Dendritic cell treated with granulocyte-macrophage colony-stimulating factor and Interleukin-4, amounts not matched to agents 40 ng/mL and 50 ng/mL, for 4 days (primary cell): ENCODE measurements around the gene ERRFI1.
"Not testable (repeated sequence)": the region's sequence is repeated elsewhere in the genome, so short reads cannot be mapped to it uniquely, and the experiment has no call there.

Experiments
- H3K27ac Mint-ChIP-seq: one replicate; pipeline ENCODE4 v1.8.0; 2022; ENCODE audit warnings: mild to moderate bottlenecking, mixed read lengths
- H3K27me3 Mint-ChIP-seq: one replicate; pipeline ENCODE4 v1.8.0; 2022; ENCODE audit warnings: mild to moderate bottlenecking, mixed read lengths
- H3K36me3 Mint-ChIP-seq: one replicate; pipeline ENCODE4 v1.8.0; 2022; ENCODE audit warnings: low read depth, mixed read lengths
- H3K4me1 Mint-ChIP-seq: one replicate; pipeline ENCODE4 v1.8.0; 2022; ENCODE audit warnings: low read depth, mixed read lengths
- H3K4me3 Mint-ChIP-seq: one replicate; pipeline ENCODE4 v1.8.0; 2022; ENCODE audit warnings: mild to moderate bottlenecking, moderate library complexity, mixed read lengths
- H3K9me3 Mint-ChIP-seq: one replicate; pipeline ENCODE4 v1.8.0; 2022; ENCODE audit warnings: mixed read lengths
- intact Hi-C: fragments of 100-400 bp; cut with micrococcal nuclease; formaldehyde crosslinking; loops from one replicate; pipeline ENCODE4 v1.15.0; 2022

Gene ERRFI1

DNA sequence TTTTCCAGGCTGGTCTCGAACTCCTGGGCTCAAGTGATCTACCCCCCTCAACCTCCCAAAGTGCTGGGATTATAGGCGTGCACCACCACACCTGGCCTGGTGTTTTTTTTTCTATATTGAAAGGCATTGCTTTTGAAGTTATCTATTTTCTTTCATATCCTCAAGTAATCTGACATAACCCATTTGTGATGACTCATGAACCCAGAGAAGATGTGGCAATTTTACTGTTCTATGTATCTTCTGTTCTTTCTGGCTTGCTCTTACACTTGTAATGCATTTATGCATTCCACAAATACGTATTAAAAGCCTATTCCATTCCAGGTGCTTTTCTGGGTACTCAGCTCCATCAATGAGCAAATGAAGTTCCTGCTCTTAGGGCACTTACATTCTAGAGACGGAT lies 29.9 kb upstream of the ERRFI1 start:
- Mint-ChIP-seq H3K4me1 (no peaks in the 10 kb centered on the region), H3K9me3 (no peaks in the 10 kb centered on the region), H3K36me3 (no peaks in the 10 kb centered on the region), H3K27ac (no peak overlapping the region), H3K27me3 (peaks cover 8% of the 10 kb centered on the region), H3K4me3 (no peak overlapping the region)
- intact Hi-C loops, result no loop called here

DNA sequence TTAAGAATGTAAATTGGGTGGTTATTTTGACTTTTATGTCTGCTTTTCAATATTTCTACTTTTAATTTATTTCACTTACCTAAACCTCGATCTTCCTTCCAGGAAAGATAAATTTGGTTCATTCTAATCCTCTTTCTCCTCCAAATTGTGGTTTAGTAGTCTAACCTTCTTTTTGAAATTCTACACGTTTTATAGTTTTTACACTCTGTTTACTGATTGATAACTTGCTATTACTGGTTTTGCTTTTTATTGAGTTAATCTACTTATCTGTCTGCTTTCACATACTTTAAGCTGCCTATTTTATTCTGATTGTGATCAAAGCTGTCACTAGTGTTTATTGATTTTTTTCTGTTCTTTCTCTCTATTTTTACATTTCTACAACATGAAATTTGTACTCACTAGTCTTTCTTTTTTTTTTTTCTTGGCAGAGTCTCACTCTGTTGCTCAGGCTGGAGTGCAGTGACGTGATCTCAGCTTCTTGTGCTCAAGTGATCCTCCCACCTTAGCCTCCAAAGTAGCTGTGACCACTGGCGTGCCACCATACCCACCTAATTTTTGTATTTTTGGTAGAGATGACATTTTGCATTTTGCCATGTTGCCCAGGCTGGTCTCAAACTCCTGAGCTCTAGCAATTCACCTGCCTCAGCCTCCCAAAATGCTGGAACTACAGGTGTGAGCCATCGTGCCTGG lies 27.9 kb upstream of the ERRFI1 start:
- H3K9me3 Mint-ChIP-seq, result no peaks in the 10 kb centered on the region
- no peak overlapping the region for H3K4me3 Mint-ChIP-seq
- H3K36me3 Mint-ChIP-seq, result no peaks in the 10 kb centered on the region
- intact Hi-C loops, result no loop called here
- no peaks in the 10 kb centered on the region for H3K4me1 Mint-ChIP-seq
- no peak overlapping the region for H3K27ac Mint-ChIP-seq
- H3K27me3 Mint-ChIP-seq, result peaks cover 8% of the 10 kb centered on the region

DNA sequence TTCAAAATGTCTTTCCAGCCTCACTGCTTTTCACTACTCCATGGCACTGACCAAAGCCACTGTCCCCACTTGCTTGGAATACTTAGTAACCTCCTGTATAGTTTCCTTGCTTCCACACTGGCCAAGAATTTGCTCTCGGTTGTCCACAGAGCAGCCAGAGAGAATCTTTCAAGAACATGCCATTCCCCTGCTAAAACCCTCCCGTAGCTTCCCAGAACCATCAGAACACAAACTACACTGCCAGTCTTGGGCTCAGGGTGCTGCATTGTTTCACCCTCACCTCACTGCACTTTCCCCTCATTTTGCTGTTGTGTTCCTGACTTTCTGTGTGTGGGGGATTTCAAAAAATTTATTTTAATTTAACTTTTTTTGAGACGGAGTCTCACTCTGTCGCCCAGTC lies 25.5 kb upstream of the ERRFI1 start:
- Mint-ChIP-seq H3K27ac (no peak overlapping the region), H3K4me1 (peaks cover 13% of the 10 kb centered on the region), H3K9me3 (no peaks in the 10 kb centered on the region), H3K27me3 (peaks cover 7% of the 10 kb centered on the region), H3K36me3 (no peaks in the 10 kb centered on the region), H3K4me3 (no peak overlapping the region)
- intact Hi-C loops, result no loop called here

DNA sequence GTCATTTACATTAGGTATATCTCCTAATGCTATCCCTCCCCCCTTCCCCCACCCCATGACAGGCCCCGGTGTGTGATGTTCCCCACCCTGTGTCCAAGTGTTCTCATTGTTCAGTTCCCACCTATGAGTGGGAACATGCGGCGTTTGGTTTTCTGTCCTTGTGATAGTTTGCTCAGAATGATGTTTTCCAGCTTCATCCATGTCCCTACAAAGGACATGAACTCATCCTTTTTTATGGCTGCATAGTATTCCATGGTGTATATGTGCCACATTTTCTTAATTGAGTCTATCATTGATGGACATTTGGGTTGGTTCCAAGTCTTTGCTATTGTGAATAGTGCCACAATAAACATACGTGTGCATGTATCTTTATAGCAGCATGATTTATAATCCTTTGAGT lies 23.1 kb upstream of the ERRFI1 start:
- H3K9me3 Mint-ChIP-seq, result not testable (repeated sequence)

DNA sequence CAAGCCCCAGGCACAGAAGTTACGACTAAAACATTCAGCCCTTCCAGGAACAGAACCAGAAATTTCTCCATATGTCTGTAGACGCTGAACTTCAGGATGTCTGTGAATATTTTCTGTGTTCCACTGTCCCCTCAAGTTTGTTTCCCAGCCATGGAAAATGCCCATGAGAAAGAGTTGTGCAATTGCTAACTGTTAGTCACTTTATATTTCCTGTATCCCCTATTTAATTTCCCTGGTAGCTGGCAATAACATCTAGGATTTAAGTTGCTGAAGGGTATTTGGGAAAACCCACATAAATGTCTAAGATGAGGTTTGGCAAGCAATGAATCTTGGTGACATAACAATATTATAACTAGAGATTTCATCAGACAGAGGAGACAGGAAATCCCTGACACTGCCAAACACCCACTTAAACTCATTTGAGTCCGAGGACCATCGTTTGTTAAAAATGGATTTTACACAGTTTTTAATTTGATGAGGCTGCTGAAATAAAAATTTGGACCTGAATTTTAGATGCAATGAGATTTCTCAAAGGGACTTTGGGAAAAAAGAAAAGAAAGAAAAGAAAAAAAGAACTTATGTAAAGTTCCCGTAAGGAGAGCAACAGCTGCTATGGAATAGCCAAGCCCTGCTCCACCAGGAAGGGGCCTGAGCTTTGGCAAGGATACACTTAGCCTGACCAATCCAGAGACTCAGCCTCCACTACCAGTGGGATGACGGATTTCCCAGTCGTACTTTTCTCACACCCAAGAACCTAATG lies 21.8 kb upstream of the ERRFI1 start:
- H3K36me3 Mint-ChIP-seq, result no peaks in the 10 kb centered on the region
- H3K4me3 Mint-ChIP-seq, result no peak overlapping the region
- peaks cover 6% of the 10 kb centered on the region for H3K27me3 Mint-ChIP-seq
- no peak overlapping the region for H3K27ac Mint-ChIP-seq
- intact Hi-C loops, result no loop called here
- H3K4me1 Mint-ChIP-seq, result peaks cover 13% of the 10 kb centered on the region
- no peaks in the 10 kb centered on the region for H3K9me3 Mint-ChIP-seq

More for the DNA sequence above, 23.1 kb upstream of the ERRFI1 start:
- H3K27ac Mint-ChIP-seq, H3K36me3 Mint-ChIP-seq, H3K4me3 Mint-ChIP-seq, intact Hi-C loops, H3K27me3 Mint-ChIP-seq: not testable (repeated sequence)
- peaks cover 13% of the 10 kb centered on the region for H3K4me1 Mint-ChIP-seq

DNA sequence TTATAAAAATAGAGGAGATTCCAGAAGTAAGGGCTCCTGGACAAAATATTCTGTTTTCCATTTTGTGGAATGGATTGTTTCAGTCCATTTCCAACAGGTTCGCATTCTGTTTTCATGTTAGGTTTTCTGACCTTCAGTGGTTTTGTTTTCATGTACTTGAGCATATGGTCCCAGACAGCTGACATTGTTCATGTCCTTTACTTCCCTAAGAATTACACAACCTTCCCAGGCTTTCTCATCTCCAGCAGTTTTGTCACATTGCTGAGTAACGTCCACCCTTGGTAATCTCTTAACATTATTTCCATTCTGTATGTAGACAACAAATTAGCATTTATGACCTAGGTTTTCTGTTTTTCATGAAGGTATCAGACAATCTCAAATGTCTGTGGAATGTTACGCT lies 21.0 kb upstream of the ERRFI1 start:
- Mint-ChIP-seq H3K27ac (no peak overlapping the region), H3K4me1 (peaks cover 13% of the 10 kb centered on the region), H3K27me3 (peaks cover 7% of the 10 kb centered on the region), H3K4me3 (no peak overlapping the region), H3K9me3 (no peaks in the 10 kb centered on the region), H3K36me3 (no peaks in the 10 kb centered on the region)
- intact Hi-C loops, result no loop called here

DNA sequence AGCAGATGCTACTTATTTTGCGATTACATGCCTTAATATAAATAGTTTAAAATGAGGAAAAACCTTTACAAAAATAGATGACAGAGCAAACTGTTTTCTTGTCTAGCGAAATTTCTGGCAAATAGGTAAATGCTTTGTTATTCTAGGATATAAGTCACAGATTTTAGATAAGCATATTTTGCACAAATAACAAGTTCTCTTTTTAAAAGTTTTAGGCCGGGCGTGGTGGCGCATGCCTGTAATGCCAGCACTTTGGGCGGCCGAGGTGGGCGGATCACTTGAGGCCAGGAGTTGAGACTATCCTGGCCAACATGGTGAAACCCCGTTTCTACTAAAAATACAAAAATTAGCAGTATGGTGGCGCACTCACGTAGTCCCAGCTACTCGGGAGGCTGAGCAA lies 20.3 kb upstream of the ERRFI1 start:
- H3K9me3 Mint-ChIP-seq, result no peaks in the 10 kb centered on the region
- peaks cover 7% of the 10 kb centered on the region for H3K27me3 Mint-ChIP-seq
- H3K4me1 Mint-ChIP-seq, result peaks cover 13% of the 10 kb centered on the region
- no peak overlapping the region for H3K4me3 Mint-ChIP-seq
- intact Hi-C loops, result no loop called here
- no peak overlapping the region for H3K27ac Mint-ChIP-seq
- H3K36me3 Mint-ChIP-seq, result no peaks in the 10 kb centered on the region

DNA sequence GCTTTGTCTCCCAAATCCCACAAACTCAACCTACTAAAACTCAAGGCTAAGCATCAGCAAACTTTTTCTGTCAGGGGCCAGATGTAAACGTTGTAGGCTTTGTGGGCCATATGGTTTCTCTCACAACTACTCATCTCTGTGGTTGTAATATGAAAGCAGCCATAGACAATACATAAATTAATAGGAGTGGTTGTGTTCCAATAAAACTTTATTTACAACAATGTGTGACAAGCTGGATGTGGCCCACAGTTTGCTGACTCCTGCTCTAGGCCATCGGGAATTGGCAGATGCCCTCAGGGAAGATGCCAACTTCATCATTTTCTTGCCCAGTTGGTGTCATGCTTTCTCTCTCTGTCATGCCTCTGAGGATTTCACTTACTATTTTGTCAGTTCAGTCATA lies 17.5 kb upstream of the ERRFI1 start:
- no peaks in the 10 kb centered on the region for H3K9me3 Mint-ChIP-seq
- intact Hi-C loops, result no loop called here
- H3K27me3 Mint-ChIP-seq, result peaks cover 9% of the 10 kb centered on the region
- no peak overlapping the region for H3K27ac Mint-ChIP-seq
- peaks cover 13% of the 10 kb centered on the region for H3K4me1 Mint-ChIP-seq
- no peaks in the 10 kb centered on the region for H3K36me3 Mint-ChIP-seq
- H3K4me3 Mint-ChIP-seq, result no peak overlapping the region

DNA sequence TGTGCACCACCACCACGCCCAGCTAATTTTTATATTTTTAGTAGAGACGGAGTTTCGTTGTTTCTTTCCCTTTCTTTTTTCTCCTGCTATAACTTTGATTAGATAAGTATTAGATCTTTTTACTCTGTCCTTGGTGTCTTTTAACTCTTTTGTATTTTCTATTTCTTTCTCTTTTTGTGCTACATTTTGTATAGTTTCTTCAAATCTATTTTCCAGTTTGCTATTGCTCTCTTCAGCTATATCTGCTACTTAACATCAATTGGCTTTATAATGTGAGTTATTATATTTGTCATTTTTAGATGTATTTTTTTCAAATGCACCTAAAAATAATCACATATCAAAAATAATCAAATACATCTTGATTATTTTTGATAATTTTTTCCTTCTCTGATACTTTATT lies 16.0 kb upstream of the ERRFI1 start:
- peaks cover 9% of the 10 kb centered on the region for H3K27me3 Mint-ChIP-seq
- H3K36me3 Mint-ChIP-seq, result no peaks in the 10 kb centered on the region
- no peak overlapping the region for H3K27ac Mint-ChIP-seq
- H3K4me3 Mint-ChIP-seq, result no peak overlapping the region
- intact Hi-C loops, result no loop called here
- no peaks in the 10 kb centered on the region for H3K9me3 Mint-ChIP-seq
- H3K4me1 Mint-ChIP-seq, result peaks cover under 1% of the 10 kb centered on the region

DNA sequence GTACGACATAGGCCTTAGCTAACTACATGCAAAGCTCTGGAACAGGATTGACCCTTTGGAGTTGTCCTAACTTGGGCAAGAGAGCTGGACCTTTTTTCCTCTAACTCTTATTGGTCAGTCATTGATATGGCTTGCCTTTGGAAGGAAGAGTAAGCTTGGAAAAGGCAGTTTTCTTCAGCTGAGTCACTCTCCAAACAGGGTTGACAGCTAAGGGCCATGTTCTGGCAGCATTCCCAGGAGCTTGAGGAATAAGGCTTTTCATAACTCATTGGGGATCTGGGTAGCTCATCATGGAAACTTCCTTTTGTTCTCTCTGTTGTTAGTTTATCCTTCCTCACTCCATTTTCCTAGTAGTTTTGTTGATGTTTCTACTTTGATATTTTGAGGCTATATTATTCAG lies 14.5 kb upstream of the ERRFI1 start:
- no peaks in the 10 kb centered on the region for H3K36me3 Mint-ChIP-seq
- H3K4me1 Mint-ChIP-seq, result no peaks in the 10 kb centered on the region
- H3K4me3 Mint-ChIP-seq, result no peak overlapping the region
- H3K27me3 Mint-ChIP-seq, result peaks cover 12% of the 10 kb centered on the region
- intact Hi-C loops, result no loop called here
- no peak overlapping the region for H3K27ac Mint-ChIP-seq
- no peaks in the 10 kb centered on the region for H3K9me3 Mint-ChIP-seq

DNA sequence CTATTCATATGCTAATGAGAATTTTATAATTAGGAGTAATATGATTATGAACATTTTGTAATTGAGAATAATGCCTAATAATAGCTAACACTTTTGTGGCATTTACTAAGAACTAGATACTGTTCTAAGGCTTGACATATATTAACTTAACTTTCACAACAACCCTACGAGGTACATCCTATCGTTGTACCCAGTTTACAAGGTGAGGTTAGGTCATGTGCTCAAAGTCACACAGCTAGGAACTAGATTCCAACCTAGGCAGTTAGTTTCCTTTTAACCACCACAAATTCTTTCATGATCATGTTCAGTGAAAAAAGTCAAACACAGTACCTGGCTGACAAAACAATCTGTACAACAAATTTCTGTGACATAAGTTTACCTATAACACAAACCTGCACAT lies 13.0 kb upstream of the ERRFI1 start:
- intact Hi-C loops, result no loop called here
- peaks cover 12% of the 10 kb centered on the region for H3K27me3 Mint-ChIP-seq
- H3K36me3 Mint-ChIP-seq, result no peaks in the 10 kb centered on the region
- H3K4me1 Mint-ChIP-seq, result no peaks in the 10 kb centered on the region
- H3K9me3 Mint-ChIP-seq, result no peaks in the 10 kb centered on the region
- H3K27ac Mint-ChIP-seq, result no peak overlapping the region
- H3K4me3 Mint-ChIP-seq, result no peak overlapping the region

DNA sequence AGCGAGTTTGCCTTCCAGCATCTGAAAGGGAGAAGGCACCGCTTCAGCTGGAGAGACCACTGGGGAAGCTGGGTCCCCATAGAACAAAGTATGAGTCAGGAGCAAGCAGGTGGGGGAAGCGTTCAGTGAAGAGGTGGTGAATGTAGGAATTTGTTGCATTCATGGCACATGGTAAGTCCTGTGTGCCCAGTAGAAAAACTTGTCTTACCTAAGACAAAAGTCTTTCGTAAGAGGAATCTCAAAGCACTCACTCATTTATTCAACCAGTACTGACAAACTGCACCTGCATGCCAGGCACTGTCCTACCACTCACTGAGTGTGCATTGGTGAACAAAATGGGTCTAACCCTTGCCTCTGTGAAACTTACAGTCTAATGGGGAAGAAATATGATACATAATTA lies 9.2 kb upstream of the ERRFI1 start:
- Mint-ChIP-seq H3K9me3 (no peaks in the 10 kb centered on the region), H3K27me3 (peaks cover 7% of the 10 kb centered on the region), H3K4me3 (no peak overlapping the region), H3K4me1 (no peaks in the 10 kb centered on the region), H3K36me3 (no peaks in the 10 kb centered on the region), H3K27ac (no peak overlapping the region)
- intact Hi-C loops, result no loop called here

DNA sequence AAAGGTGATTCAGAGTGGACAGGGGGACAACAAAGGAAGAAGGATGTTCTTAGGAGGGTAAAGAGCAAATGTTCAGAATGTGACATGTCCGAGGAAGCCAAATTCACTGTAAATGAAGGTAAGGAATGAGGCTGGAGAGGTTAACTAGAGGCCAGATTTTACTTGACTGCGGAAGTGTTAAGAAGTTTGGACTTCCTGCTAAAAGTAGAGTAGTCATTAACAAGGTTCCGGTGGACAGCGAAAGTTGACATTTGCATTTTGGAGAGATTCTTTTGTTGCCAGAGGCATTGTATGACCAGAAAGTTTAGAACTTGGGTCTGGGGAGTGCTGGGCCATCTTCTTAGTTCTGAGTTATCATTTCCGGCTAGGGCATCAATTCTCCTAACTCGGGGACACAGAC lies 7.2 kb upstream of the ERRFI1 start:
- intact Hi-C loops, result loop anchor here (5.0 kb wide), 1 partner anchor 179 kb away; no protein-coding TSS in a partner anchor
- H3K4me3 Mint-ChIP-seq, result no peak overlapping the region
- H3K9me3 Mint-ChIP-seq, result no peaks in the 10 kb centered on the region
- peaks cover 14% of the 10 kb centered on the region for H3K27me3 Mint-ChIP-seq
- no peak overlapping the region for H3K27ac Mint-ChIP-seq
- no peaks in the 10 kb centered on the region for H3K4me1 Mint-ChIP-seq
- H3K36me3 Mint-ChIP-seq, result no peaks in the 10 kb centered on the region

DNA sequence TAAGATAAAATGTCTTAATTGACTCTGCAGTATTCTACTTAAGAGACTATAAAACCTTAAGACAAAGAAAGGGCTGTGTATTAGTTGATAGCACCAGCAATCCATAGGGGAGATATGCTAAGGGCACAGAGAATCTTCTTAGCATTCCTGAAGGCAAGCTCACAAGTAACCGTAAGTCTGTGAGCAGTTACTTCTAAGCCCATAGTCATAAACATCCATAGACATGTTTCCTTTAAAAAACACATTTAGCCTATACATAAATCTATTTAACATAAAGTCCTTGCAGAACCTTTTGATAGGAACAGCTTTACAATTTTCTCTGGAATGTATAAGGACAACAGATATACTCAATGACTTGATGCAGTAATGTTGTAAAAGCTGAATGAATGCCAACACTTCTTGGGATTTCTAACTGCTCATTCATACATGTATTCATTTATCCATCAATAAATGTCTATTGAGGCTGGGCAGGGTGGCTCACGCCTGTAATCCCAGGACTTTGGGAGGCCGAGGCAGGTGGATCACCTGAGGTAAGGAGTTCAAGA lies 6.3 kb upstream of the ERRFI1 start:
- Mint-ChIP-seq H3K4me3 (no peak overlapping the region), H3K9me3 (no peaks in the 10 kb centered on the region), H3K27me3 (peaks cover 20% of the 10 kb centered on the region), H3K27ac (no peak overlapping the region), H3K36me3 (no peaks in the 10 kb centered on the region), H3K4me1 (no peaks in the 10 kb centered on the region)
- intact Hi-C loops, result loop anchor here (5.0 kb wide), 1 partner anchor 180 kb away; no protein-coding TSS in a partner anchor
